ENCODE measurements around the gene CLDN17. TPM values are rescaled to one million over a fixed set of nuclear protein-coding genes. Genes with fewer than 3 reads are reported as not detected.

Gene CLDN17, protein sequence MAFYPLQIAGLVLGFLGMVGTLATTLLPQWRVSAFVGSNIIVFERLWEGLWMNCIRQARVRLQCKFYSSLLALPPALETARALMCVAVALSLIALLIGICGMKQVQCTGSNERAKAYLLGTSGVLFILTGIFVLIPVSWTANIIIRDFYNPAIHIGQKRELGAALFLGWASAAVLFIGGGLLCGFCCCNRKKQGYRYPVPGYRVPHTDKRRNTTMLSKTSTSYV
- total RNA-seq, result not detected

DNA sequence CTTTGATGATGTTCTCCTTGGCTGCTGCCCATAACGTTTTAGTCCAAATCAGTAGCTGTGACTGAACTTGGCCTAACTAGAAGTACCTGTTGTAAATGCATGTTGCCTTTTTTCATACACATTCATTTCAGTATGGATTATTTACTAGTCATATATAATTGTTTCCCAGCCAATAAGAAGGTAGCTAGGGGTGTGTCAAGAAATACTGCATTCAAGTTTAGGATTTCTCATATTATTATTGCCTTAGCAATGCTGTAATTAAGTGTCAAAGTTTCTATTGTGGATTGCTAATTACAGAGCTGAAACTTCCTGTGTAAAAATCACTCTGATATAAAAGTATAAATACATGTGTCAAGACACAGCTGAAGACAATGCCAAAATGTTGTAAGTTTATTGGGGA, at the start of gene CLDN17:
Gene CLDN17, minus strand, starts transcription at position 101 of the 400 bp plus-strand sequence. CDS start 188 bp downstream, outside the sequence.
- intact Hi-C loops (cut with DNase I; ENCODE audit: low total_unique reads), result no loop called here
- Histone ChIP-seq H3K4me3 (no peak within 1 kb of the TSS), H3K4me1 (no peaks in the 10 kb centered on the region), H3K9me3 (no peaks in the 10 kb centered on the region), H3K36me3 (no peaks in the 10 kb centered on the region), H3K27me3 (no peaks in the 10 kb centered on the region), H3K27ac (no peak within 1 kb of the TSS)
- no peak for DNase-seq (ENCODE audit: low spot score in 2 of 2)
- no peak for TF ChIP-seq POLR2AphosphoS5 (IDR thresholded peaks at IDR 0.05)
- no peak for TF ChIP-seq POLR2A (IDR thresholded peaks at IDR 0.05)
- TF ChIP-seq, protein P1, sequence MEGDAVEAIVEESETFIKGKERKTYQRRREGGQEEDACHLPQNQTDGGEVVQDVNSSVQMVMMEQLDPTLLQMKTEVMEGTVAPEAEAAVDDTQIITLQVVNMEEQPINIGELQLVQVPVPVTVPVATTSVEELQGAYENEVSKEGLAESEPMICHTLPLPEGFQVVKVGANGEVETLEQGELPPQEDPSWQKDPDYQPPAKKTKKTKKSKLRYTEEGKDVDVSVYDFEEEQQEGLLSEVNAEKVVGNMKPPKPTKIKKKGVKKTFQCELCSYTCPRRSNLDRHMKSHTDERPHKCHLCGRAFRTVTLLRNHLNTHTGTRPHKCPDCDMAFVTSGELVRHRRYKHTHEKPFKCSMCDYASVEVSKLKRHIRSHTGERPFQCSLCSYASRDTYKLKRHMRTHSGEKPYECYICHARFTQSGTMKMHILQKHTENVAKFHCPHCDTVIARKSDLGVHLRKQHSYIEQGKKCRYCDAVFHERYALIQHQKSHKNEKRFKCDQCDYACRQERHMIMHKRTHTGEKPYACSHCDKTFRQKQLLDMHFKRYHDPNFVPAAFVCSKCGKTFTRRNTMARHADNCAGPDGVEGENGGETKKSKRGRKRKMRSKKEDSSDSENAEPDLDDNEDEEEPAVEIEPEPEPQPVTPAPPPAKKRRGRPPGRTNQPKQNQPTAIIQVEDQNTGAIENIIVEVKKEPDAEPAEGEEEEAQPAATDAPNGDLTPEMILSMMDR (IDR thresholded peaks at IDR 0.05), result no peak

DNA sequence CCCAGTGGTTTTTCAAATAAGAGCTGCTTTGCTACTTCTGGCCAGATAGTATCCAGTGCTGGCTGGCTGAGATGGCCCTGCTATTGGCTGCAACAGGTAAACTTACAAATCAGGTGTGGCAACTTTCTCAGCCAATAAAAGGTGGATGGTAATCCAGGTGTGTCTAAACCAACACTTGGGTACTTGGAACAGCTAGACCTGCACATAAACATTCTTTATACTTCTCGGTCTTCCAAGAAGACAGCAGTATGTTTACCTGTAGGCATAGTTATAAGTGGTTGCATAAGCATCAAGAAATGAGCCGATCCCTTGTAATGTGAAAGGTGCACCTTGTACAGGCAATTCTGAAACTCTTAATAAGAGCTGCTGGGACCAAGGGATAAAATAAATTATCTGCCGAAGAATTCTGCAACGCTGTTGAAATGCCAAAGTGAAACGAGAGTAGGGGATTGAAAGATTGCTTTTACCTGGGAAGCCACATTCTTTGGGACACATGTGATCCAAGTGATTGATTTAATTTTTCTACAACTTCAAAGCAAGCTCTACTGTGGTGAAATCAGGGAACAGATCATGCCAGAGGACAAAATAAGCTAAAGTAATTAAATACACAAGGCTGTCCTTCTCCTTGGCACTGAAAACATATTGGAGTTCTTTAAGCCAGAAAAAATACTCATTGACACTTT, 49.6 kb upstream of the CLDN17 start, which contains the start of gene CLDN8:
Gene CLDN8, minus strand, starts transcription at position 57 of the 683 bp plus-strand sequence. CDS start 172 bp downstream, outside the sequence.
- no peaks in the 10 kb centered on the region for H3K9me3 ChIP-seq
- H3K4me3 ChIP-seq, result peak within 1 kb of the TSS in 2 of 3 donors; percentile 50 to 64
- TF ChIP-seq, protein P1 (IDR thresholded peaks at IDR 0.05), result no peak
- peak; percentile 42 for TF ChIP-seq POLR2A (IDR thresholded peaks at IDR 0.05)
- TF ChIP-seq POLR2AphosphoS5 (IDR thresholded peaks at IDR 0.05), result no peak
- no peaks in the 10 kb centered on the region for H3K4me1 ChIP-seq
- no peaks in the 10 kb centered on the region for H3K27me3 ChIP-seq
- DNase-seq (ENCODE audit: low spot score in 2 of 2), result peak in 1 of 2 donors; percentile 78
- H3K36me3 ChIP-seq, result no peaks in the 10 kb centered on the region
- peak within 1 kb of the TSS; percentile 73 to 83 for H3K27ac ChIP-seq
- intact Hi-C loops (cut with DNase I; ENCODE audit: low total_unique reads), result no loop called here

DNA sequence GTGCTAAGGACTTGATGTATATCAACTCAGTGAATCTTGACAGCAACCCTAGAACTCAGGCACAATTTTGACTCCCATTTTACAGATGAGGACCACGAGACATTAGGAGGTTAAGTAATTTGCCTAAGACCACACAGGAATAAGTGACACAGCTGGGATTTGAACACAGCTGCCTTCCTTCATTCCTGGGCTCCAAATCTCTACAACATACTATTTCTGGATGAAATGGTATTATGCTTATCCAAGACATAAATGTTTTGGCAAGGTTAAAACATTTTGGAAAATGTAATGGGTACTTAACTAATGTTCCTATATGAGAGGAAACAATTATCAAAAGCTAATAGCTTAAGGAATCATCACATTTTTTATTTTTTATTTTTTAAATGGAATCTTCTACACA, 44.5 kb upstream of the CLDN17 start:
- no peak for TF ChIP-seq POLR2A (IDR thresholded peaks at IDR 0.05)
- TF ChIP-seq, protein P1 (IDR thresholded peaks at IDR 0.05), result no peak
- TF ChIP-seq POLR2AphosphoS5 (IDR thresholded peaks at IDR 0.05), result no peak
- intact Hi-C loops (cut with DNase I; ENCODE audit: low total_unique reads), result no loop called here
- no peak for DNase-seq (ENCODE audit: low spot score in 2 of 2)

DNA sequence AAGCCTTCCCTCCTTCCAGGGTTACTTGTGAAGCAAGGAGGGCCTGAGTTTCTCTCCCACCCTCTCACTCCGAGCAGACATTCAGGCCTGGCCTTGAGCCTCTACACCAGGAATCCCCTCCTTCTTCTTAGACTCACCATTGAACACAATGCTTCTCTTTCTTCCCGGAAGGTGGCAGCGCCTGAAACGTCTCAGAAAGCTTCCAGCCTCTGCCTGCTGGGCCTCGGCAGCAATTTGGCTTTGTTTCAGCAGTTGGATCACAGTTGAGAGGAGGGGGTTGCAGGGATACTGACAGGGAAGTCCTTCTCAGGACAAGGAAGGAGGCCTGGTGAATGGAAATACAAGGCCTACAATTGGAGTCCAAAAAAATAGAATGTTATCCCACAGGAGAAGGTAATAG, 43.0 kb upstream of the CLDN17 start:
- intact Hi-C loops (cut with DNase I; ENCODE audit: low total_unique reads), result no loop called here
- Histone ChIP-seq H3K4me1 (no peaks in the 10 kb centered on the region), H3K9me3 (no peaks in the 10 kb centered on the region), H3K4me3 (no peak overlapping the region), H3K27me3 (no peaks in the 10 kb centered on the region), H3K27ac (peak overlapping the region in 1 of 2 donors; percentile 36), H3K36me3 (no peaks in the 10 kb centered on the region)
- no peak for TF ChIP-seq POLR2A (IDR thresholded peaks at IDR 0.05)
- no peak for DNase-seq (ENCODE audit: low spot score in 2 of 2)

More for the DNA sequence above, 44.5 kb upstream of the CLDN17 start:
- Histone ChIP-seq H3K9me3 (no peaks in the 10 kb centered on the region), H3K4me1 (no peaks in the 10 kb centered on the region), H3K4me3 (no peak overlapping the region), H3K27ac (no peak overlapping the region), H3K36me3 (no peaks in the 10 kb centered on the region), H3K27me3 (no peaks in the 10 kb centered on the region)

DNA sequence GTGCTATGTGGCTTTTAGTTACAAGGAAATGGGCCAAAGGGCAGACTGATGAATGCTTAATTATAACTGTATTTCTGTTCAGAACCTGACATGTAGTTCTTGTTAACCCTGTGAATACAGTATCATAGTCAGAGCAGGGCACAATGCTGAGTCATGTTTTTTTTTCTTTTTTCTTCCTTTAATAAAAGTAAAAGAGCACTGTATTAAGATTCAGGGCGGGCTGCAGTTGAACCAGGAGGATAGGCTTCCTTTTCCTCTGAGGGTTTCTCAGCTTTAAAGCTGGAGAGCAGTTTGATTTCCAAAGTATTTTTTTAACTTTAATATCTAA, 40.6 kb upstream of the CLDN17 start:
- Histone ChIP-seq H3K27ac (no peak overlapping the region), H3K9me3 (no peaks in the 10 kb centered on the region), H3K36me3 (no peaks in the 10 kb centered on the region), H3K4me3 (no peak overlapping the region), H3K27me3 (no peaks in the 10 kb centered on the region), H3K4me1 (no peaks in the 10 kb centered on the region)
- TF ChIP-seq, protein P1 (IDR thresholded peaks at IDR 0.05), result no peak
- TF ChIP-seq POLR2AphosphoS5 (IDR thresholded peaks at IDR 0.05), result no peak
- TF ChIP-seq POLR2A (IDR thresholded peaks at IDR 0.05), result no peak
- intact Hi-C loops (cut with DNase I; ENCODE audit: low total_unique reads), result no loop called here
- no peak for DNase-seq (ENCODE audit: low spot score in 2 of 2)
